Calu3 (cell line): Measurements from ENCODE around the gene ARL4D. TPM values are rescaled to one million over a fixed set of nuclear protein-coding genes. Genes with fewer than 3 reads are reported as not detected.

ENCODE experiments used
- total RNA-seq: library from RNA; stranded (reverse); gene quantifications from 2 replicates; pipeline ENCODE4 v1.2.3, GENCODE V29; 2022

Gene ARL4D
- total RNA-seq, 1 experiment from 2014 or later: 3.4 TPM

Other genes starting within 250 kb of the ARL4D start
- 89.0 and 101 TPM in 2 replicates for gene NBR1, start 227.8 kb upstream of the ARL4D start, total RNA-seq
- 3.4 and 5.2 TPM in 2 replicates for gene TMEM106A, start 187.1 kb upstream of the ARL4D start, total RNA-seq
- gene CCDC200, start 170.4 kb upstream of the ARL4D start, total RNA-seq: not detected in 2 replicates
- 5,045 and 5,662 TPM in 2 replicates for gene RNU2-1, start 165.0 kb upstream of the ARL4D start, total RNA-seq
- gene DHX8, start 85.0 kb downstream of the ARL4D start, total RNA-seq: 83.6 and 94.8 TPM in 2 replicates
- gene ETV4, start 147.3 kb downstream of the ARL4D start, total RNA-seq: 80.3 and 85.6 TPM in 2 replicates